GM10248 (cell line): ENCODE results near the gene BACH2.

Experiments used
- CTCF ChIA-PET: fragments of 300-600 bp; sonication (Branson Sonifier 250); formaldehyde crosslinking; extraction: SDS; loops from one replicate; lab custom pipeline; 2021; ENCODE audit warnings: antibody characterized with exemption; lab: Yijun Ruan, JAX
- POLR2A ChIA-PET: fragments of 350-650 bp; sonication (Branson Sonifier 250); formaldehyde crosslinking; extraction: SDS; loops from one replicate; lab custom pipeline; 2020; ENCODE audit warnings: antibody characterized with exemption; lab: Yijun Ruan, JAX
- DNase-seq: peaks from one replicate; pipeline ENCODE4 v3.0.0; 2012; ENCODE audit errors: extremely low spot score
- CTCF ChIP-seq: IDR thresholded peaks from 2 replicates; pipeline ENCODE4 v1.5.1; 2012; ENCODE audit warnings: mild to moderate bottlenecking, low read depth; ENCODE audit errors: extremely low read depth, missing control alignments, control extremely low read depth

The BACH2 gene

DNA sequence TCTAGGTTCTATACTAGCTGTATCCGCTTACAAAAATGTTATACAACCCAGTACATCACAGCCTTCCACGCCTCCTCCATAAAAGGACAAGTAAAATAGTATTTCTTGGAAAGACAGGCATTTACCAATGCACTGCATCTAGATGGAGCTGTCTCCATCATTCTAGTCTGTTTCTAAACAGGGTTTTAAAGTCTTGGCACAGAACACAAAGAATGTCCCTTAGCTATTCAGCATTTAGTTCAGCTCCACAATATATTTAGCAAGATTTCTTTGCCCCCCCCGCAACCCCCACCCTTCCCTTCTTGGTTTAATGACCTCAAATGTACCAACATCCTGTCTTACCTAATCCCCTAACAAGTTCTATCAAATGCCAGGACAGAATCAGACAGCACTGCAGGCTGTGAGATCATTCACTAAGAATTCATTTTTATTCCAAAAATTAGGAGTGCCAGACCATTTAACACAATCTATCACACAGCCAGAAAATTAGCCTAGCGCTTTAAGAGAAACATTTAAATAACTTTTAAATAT is 198.6 kb downstream of the BACH2 start:
- no peak for DNase-seq
- ChIA-PET POLR2A (no interaction called here), CTCF (interaction anchor here (1.1 kb wide), 1 partner anchor 10 kb away, joined by 3 read pairs; no protein-coding TSS in a partner anchor)
- no peak for TF ChIP-seq CTCF

GRCh38 chr6:90097356-90097755 is 199.3 kb downstream of the BACH2 start:
- ChIA-PET CTCF (no interaction called here), POLR2A (no interaction called here)
- DNase-seq, result no peak
- no peak for TF ChIP-seq CTCF

- POLR2A ChIA-PET, result no interaction called here
- no peak for TF ChIP-seq CTCF
- CTCF ChIA-PET, result interaction anchor here (0.9 kb wide), 1 partner anchor 19 kb away, joined by 3 read pairs; no protein-coding TSS in a partner anchor
- no peak for DNase-seq
Measured at GRCh38 chr6:90096818-90097217, 199.8 kb downstream of the BACH2 start.

DNA sequence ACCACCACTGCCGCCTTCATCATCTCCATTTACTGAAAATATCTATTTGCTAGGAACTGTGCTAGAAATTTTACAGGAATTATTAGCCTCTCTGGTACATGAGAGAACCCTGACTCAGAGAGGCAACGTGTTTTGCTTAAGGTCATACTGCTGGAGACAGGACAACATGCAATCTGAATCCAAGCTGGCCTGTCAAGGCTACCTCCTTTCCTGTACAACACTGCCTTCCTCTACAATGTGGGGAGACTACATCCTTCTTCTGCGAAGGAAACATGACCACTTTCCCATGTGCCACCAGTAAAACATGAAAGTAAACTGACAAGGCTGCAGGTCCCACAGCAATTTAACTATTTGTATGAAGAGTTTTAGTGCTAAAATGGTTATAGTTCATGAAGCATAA is 200.9 kb downstream of the BACH2 start:
- ChIA-PET POLR2A (no interaction called here), CTCF (no interaction called here)
- TF ChIP-seq CTCF, result no peak
- no peak for DNase-seq

DNA sequence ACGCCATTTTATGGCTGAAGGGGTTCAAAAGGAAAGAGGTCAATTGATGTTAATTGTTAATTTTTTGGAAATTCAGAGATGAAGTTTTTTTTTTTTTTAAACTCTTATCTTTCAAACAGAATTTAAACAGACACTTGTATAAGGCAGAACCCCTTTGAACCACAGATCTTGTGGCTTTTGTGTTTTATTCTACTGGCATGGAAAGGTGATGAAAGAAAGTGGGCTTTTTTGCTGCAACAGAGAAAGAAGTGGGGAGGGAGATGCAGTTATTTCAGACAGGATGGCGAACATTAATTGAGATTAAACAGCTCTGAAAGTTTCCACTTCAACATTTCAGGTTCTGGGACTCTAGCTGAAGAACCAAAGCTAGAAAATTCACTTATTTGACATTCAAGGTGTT is 201.5 kb downstream of the BACH2 start:
- ChIA-PET POLR2A (no interaction called here), CTCF (interaction anchor here (1.5 kb wide), 1 partner anchor 9 kb away, joined by 4 read pairs; no protein-coding TSS in a partner anchor)
- no peak for DNase-seq
- no peak for TF ChIP-seq CTCF

GRCh38 chr6:90093558-90094073 is 203.0 kb downstream of the BACH2 start:
- no peak for TF ChIP-seq CTCF
- ChIA-PET POLR2A (no interaction called here), CTCF (interaction anchor here (1.3 to 1.4 kb wide), 2 partner anchors 11 to 15 kb away, joined by 3 read pairs; no protein-coding TSS in a partner anchor)
- no peak for DNase-seq

- ChIA-PET POLR2A (no interaction called here), CTCF (interaction anchor here (1.2 to 1.5 kb wide), 2 partner anchors 9 to 18 kb away, joined by 3 to 4 read pairs; no protein-coding TSS in a partner anchor)
- TF ChIP-seq CTCF, result no peak
- DNase-seq, result no peak
Measured at GRCh38 chr6:90090866-90091265, 205.8 kb downstream of the BACH2 start.
